Breast epithelium (tissue), 3 donors: Measurements from ENCODE around the gene CCDC91.

Source experiments
- POLR2A ChIP-seq: fragments of 450-650 bp; IDR thresholded peaks from one replicate; pipeline ENCODE4 v1.6.1; 2016; ENCODE audit warnings: antibody characterized with exemption, mild to moderate bottlenecking, moderate library complexity
- POLR2AphosphoS5 ChIP-seq, 3 donors: sonication (generic); formaldehyde crosslinking; IDR thresholded peaks; one replicate each; pipeline ENCODE4 v1.6.1; 2017; ENCODE audit warnings: antibody characterized with exemption in 3 of 3
- TF ChIP-seq, protein P1 (sequence below), 3 donors: fragments of 450-650 bp; IDR thresholded peaks; one replicate each; pipeline ENCODE4 v1.5.1; 2016 to 2017; ENCODE audit warnings: antibody characterized with exemption in 3 of 3, mild to moderate bottlenecking in 3 of 3, moderate library complexity in 3 of 3

GRCh38 chr12:28517101-28517500, 326.8 kb downstream of the CCDC91 start:
- TF ChIP-seq POLR2AphosphoS5 (IDR thresholded peaks at IDR 0.05): no peak
- TF ChIP-seq, protein P1, sequence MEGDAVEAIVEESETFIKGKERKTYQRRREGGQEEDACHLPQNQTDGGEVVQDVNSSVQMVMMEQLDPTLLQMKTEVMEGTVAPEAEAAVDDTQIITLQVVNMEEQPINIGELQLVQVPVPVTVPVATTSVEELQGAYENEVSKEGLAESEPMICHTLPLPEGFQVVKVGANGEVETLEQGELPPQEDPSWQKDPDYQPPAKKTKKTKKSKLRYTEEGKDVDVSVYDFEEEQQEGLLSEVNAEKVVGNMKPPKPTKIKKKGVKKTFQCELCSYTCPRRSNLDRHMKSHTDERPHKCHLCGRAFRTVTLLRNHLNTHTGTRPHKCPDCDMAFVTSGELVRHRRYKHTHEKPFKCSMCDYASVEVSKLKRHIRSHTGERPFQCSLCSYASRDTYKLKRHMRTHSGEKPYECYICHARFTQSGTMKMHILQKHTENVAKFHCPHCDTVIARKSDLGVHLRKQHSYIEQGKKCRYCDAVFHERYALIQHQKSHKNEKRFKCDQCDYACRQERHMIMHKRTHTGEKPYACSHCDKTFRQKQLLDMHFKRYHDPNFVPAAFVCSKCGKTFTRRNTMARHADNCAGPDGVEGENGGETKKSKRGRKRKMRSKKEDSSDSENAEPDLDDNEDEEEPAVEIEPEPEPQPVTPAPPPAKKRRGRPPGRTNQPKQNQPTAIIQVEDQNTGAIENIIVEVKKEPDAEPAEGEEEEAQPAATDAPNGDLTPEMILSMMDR (IDR thresholded peaks at IDR 0.05): no peak
- TF ChIP-seq POLR2A: no peak
